ENCODE results near the gene ANKZF1. TPM values are rescaled to one million over a fixed set of nuclear protein-coding genes. Genes with fewer than 3 reads are reported as not detected.

ANKZF1 gene
- total and polyA plus RNA-seq, 2 donors (not counting 1 experiment from before 2014, with no cell fraction given): 152 to 181 TPM

- TF ChIP-seq, protein P1, sequence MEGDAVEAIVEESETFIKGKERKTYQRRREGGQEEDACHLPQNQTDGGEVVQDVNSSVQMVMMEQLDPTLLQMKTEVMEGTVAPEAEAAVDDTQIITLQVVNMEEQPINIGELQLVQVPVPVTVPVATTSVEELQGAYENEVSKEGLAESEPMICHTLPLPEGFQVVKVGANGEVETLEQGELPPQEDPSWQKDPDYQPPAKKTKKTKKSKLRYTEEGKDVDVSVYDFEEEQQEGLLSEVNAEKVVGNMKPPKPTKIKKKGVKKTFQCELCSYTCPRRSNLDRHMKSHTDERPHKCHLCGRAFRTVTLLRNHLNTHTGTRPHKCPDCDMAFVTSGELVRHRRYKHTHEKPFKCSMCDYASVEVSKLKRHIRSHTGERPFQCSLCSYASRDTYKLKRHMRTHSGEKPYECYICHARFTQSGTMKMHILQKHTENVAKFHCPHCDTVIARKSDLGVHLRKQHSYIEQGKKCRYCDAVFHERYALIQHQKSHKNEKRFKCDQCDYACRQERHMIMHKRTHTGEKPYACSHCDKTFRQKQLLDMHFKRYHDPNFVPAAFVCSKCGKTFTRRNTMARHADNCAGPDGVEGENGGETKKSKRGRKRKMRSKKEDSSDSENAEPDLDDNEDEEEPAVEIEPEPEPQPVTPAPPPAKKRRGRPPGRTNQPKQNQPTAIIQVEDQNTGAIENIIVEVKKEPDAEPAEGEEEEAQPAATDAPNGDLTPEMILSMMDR (IDR thresholded peaks at IDR 0.05): no peak
- Histone ChIP-seq H3K4me3 (ENCODE audit: control extremely low read depth in 1 of 5, extremely low read depth in 1 of 5, insufficient read depth in 1 of 5, low read depth in 2 of 5, low read length in 4 of 5) (no peak overlapping the region), H3K4me2 (replicated peaks; ENCODE audit: low read depth, low read length, poor library complexity, severe bottlenecking) (no peak overlapping the region), H2AFZ (ENCODE audit: insufficient read depth, low read depth, low read length, poor library complexity, severe bottlenecking) (no peak overlapping the region), H3K27me3 (replicated peaks in 1 of 4; ENCODE audit: control extremely low read depth in 1 of 4, control insufficient read depth in 3 of 4, insufficient read depth in 4 of 4, low read length in 3 of 4) (no peaks in the 10 kb centered on the region), H3K27ac (ENCODE audit: low read length in 2 of 2) (no peak overlapping the region), H3K9me3 (ENCODE audit: control extremely low read depth in 1 of 3, control insufficient read depth in 2 of 3, insufficient read depth in 1 of 3, low read length in 2 of 3) (no peaks in the 10 kb centered on the region), H3K4me1 (ENCODE audit: control insufficient read depth in 2 of 2, insufficient read depth in 2 of 2, low read length in 2 of 2) (peaks cover 13 to 17% of the 10 kb centered on the region in 2 donors), H3K79me2 (ENCODE audit: control insufficient read depth, insufficient read depth, low read length) (peaks cover 40% of the 10 kb centered on the region), H3K9ac (ENCODE audit: low read length) (no peak overlapping the region), H3K36me3 (replicated peaks in 1 of 2; ENCODE audit: control extremely low read depth in 1 of 2, control insufficient read depth in 1 of 2, extremely low read depth in 1 of 2, insufficient read depth in 2 of 2, low read length in 1 of 2) (peaks cover 11 to 56% of the 10 kb centered on the region in 2 experiments), H4K20me1 (ENCODE audit: control insufficient read depth, insufficient read depth, low read length, poor library complexity, severe bottlenecking) (peaks cover 76% of the 10 kb centered on the region)
- Mint-ChIP-seq H3K4me3 (no peak overlapping the region), H3K4me1 (peaks cover 28% of the 10 kb centered on the region), H3K27ac (no peak overlapping the region), H3K27me3 (no peaks in the 10 kb centered on the region), H3K9me3 (ENCODE audit: insufficient read depth) (no peaks in the 10 kb centered on the region)
- WGBS (ENCODE audit: insufficient coverage): 62% methylated on average over 3 of the region's 3 CpGs
- intact Hi-C loops (cut with micrococcal nuclease): loop anchor here (5.0 kb wide), 1 partner anchor 372 kb away; the partner anchor contains the start of gene STK11IP
- POLR2A ChIA-PET: no interaction called here
- ATAC-seq (ENCODE audit: low read depth) (no peak), DNase-seq (no peak)
- CTCF ChIA-PET: interaction anchor here (1.8 to 1.9 kb wide), 2 partner anchors 54 to 70 kb away, joined by 6 to 7 read pairs; no protein-coding TSS in a partner anchor
Observed at GRCh38 chr2:219225350-219225749, 4.3 kb upstream of the ANKZF1 start.

GRCh38 chr2:219228041-219228910 lies 1.3 kb upstream of the ANKZF1 start:
- Histone ChIP-seq H2AFZ (ENCODE audit: insufficient read depth, low read depth, low read length, poor library complexity, severe bottlenecking) (peak overlapping the region; percentile 78), H3K27me3 (replicated peaks in 1 of 4; ENCODE audit: control extremely low read depth in 1 of 4, control insufficient read depth in 3 of 4, insufficient read depth in 4 of 4, low read length in 3 of 4) (no peaks in the 10 kb centered on the region), H3K4me1 (ENCODE audit: control insufficient read depth in 2 of 2, insufficient read depth in 2 of 2, low read length in 2 of 2) (peaks cover 17 to 23% of the 10 kb centered on the region in 2 donors), H3K36me3 (replicated peaks in 1 of 2; ENCODE audit: control extremely low read depth in 1 of 2, control insufficient read depth in 1 of 2, extremely low read depth in 1 of 2, insufficient read depth in 2 of 2, low read length in 1 of 2) (peaks cover 7 to 45% of the 10 kb centered on the region in 2 experiments), H3K4me3 (ENCODE audit: control extremely low read depth in 1 of 5, extremely low read depth in 1 of 5, insufficient read depth in 1 of 5, low read depth in 2 of 5, low read length in 4 of 5) (peak overlapping the region; percentile 86 to 98 (median 92)), H4K20me1 (ENCODE audit: control insufficient read depth, insufficient read depth, low read length, poor library complexity, severe bottlenecking) (peaks cover 71% of the 10 kb centered on the region), H3K27ac (ENCODE audit: low read length in 2 of 2) (peak overlapping the region; percentile 70 to 87), H3K9ac (ENCODE audit: low read length) (peak overlapping the region; percentile 82), H3K4me2 (replicated peaks; ENCODE audit: low read depth, low read length, poor library complexity, severe bottlenecking) (peak overlapping the region; percentile 93), H3K79me2 (ENCODE audit: control insufficient read depth, insufficient read depth, low read length) (peaks cover 69% of the 10 kb centered on the region), H3K9me3 (ENCODE audit: control extremely low read depth in 1 of 3, control insufficient read depth in 2 of 3, insufficient read depth in 1 of 3, low read length in 2 of 3) (no peaks in the 10 kb centered on the region)
- Mint-ChIP-seq H3K9me3 (ENCODE audit: insufficient read depth) (no peaks in the 10 kb centered on the region), H3K4me3 (peak overlapping the region; percentile 99), H3K27me3 (no peaks in the 10 kb centered on the region), H3K27ac (peak overlapping the region; percentile 70), H3K4me1 (peaks cover 38% of the 10 kb centered on the region)
- ChIA-PET CTCF (interaction anchor here (1.3 to 4.9 kb wide), 8 partner anchors 17 to 66 kb away, joined by 3 to 30 read pairs (median 10); partner anchors contain the start of genes CNPPD1, GLB1L, STK16 and TUBA4A), POLR2A (interaction anchor here (1.0 to 3.2 kb wide), 9 partner anchors 9 to 66 kb away, joined by 4 to 56 read pairs (median 11); partner anchors contain the start of genes ABCB6, GLB1L, STK16 and TUBA4A)
- ATAC-seq (ENCODE audit: low read depth): no peak
- intact Hi-C loops (cut with micrococcal nuclease): loop anchor here (5.0 kb wide), 1 partner anchor 369 kb away; the partner anchor contains the start of gene STK11IP
- no peak for DNase-seq
- 0% methylated on average over 3 of the region's 7 CpGs for WGBS (ENCODE audit: insufficient coverage)
- TF ChIP-seq EZH2 (IDR thresholded peaks at IDR 0.05; ENCODE audit: borderline replicate concordance, insufficient read depth, low read depth, low read length, poor library complexity, severe bottlenecking): no peak
- TF ChIP-seq, protein P1 (IDR thresholded peaks at IDR 0.05): no peak

Data from B cell (primary cell).